Pulmonary artery endothelial cell (primary cell): ENCODE results near the gene CRTAC1. TPM values are rescaled to one million over a fixed set of nuclear protein-coding genes. Genes with fewer than 3 reads are reported as not detected.

Experiments
- total RNA-seq: library from RNA; depleted of rRNA; stranded (reverse); fragments of >200 nt; gene quantifications from 2 replicates; pipeline ENCODE4 v1.2.3, GENCODE V29; 2014

The CRTAC1 gene
- total RNA-seq, 1 donor from 2014 or later: 4.9 TPM

Other genes starting within 250 kb of the CRTAC1 start
- gene GOLGA7B, start 180.8 kb downstream of the CRTAC1 start, total RNA-seq: under 0.01 TPM in 1 of 2 replicates, not detected in the other
- 12.1 and 12.2 TPM in 2 replicates for gene R3HCC1L, start 104.0 kb upstream of the CRTAC1 start, total RNA-seq
- gene LOXL4, start 237.6 kb upstream of the CRTAC1 start, total RNA-seq: 1.1 and 1.3 TPM in 2 replicates